Left cardiac atrium (tissue), 4 donors: ENCODE results near the gene SPDYE17. TPM values are rescaled to one million over a fixed set of nuclear protein-coding genes. Genes with fewer than 3 reads are reported as not detected.
"Not testable (repeated sequence)": the region's sequence is repeated elsewhere in the genome, so short reads cannot be mapped to it uniquely, and the experiment has no call there.

Source experiments
- ATAC-seq, 2 donors: fragments of 200-7000 bp; cut with Tn5 transposase; one replicate each; pipeline ENCODE4 v1.9.1; 2020; ENCODE audit warnings: mild to moderate bottlenecking in 2 of 2, moderate library complexity in 2 of 2
- DNase-seq: peaks from one replicate; pipeline ENCODE4 v3.0.0-alpha.2; 2020
- intact Hi-C, 2 donors: fragments of 100-400 bp; cut with DNase I; formaldehyde crosslinking; loops; one replicate each; pipeline versions ENCODE4 v1.14.1 to v1.15.1; 2022 to 2023
- long read RNA-seq: library from polyadenylated mRNA; unstranded; transcript quantifications from one replicate; pipeline ENCODE4 v2.0.0, GENCODE V29; 2021
- total RNA-seq, 2 donors: library from RNA; stranded (reverse); fragmentation: NEBNext Ultra II Directional; extraction: Animal tissue kit (Norgen Biotek cat#: 25700); gene quantifications; one replicate each; pipeline ENCODE4 v1.2.1, GENCODE V29; 2021
- donor health status: DM: no; HTN: yes; CAD: no.
- donor health status: DM: no; HTN: yes; CAD: no; lungs with severe emphysema.
- donor health status: DM: yes; HTN: yes; CAD: no.
- donor health status: Dilated cardiomyopathy.

SPDYE17 gene, protein sequence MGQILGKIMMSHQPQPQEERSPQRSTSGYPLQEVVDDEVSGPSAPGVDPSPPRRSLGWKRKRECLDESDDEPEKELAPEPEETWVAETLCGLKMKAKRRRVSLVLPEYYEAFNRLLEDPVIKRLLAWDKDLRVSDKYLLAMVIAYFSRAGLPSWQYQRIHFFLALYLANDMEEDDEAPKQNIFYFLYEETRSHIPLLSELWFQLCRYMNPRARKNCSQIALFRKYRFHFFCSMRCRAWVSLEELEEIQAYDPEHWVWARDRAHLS
- not detected for total RNA-seq
- long read RNA-seq = 0 reads

DNA sequence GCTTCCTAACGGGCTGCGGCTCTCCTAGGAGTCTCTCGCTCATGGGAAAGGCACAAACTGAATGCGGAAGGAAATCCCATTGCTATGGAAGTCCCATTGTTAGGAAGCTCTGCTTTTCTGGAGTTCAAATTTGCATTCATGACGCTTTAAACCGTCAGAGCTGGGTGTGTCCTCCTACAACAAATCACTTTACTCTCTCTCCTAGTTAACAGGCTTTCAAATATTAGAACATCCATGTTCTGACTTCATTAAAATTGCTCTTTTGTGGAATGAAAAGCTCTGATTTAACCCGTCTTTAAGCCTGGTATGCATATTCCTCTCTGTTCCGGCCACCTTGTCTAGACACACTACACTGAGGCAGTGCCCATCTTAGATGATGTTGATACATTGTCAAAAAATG is at the start of gene SPDYE17:
TSS of gene SPDYE17 (minus strand) at position 101 of the 400 bp plus-strand sequence. CDS start 1,791 bp downstream, outside the sequence.
- ATAC-seq, intact Hi-C loops, DNase-seq: not testable (repeated sequence)

DNA sequence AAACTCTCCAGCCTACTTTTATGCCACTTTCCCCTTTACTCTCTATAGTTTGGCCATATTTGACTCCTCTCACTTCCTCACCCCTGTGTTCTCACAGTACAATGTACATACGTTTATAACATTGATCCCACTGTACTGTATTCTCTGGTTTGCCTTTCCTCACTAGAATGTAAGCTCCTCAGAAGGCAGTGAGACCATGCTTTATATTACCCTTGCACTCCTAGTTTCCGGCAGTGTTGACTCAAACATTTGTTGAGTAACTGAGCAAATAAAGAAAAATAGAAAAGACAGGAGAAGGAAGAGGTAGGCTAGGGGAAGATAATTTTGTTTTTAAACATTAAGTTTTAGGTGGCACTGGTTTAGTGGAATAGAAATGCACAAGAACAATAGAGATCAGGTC is 48.1 kb upstream of the SPDYE17 start:
- ATAC-seq, intact Hi-C loops, DNase-seq: not testable (repeated sequence)

DNA sequence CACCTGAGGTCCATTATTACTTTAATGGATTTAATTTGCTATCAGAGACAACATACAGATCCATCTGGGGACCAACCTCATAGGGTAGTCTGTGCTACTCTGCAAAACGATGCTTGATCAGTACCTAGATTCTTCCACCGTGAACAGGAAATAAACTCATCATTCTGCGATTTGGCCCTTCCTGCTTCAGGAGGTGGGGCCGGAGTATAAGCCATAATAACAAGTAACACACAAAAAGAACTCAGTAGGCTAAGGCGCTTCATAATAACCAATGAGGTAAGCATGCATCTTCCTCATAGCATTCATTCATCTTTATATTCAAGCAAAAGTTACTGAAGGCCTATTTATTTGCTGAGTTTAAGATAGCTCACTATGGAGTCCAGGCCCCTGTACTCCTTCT is 47.5 kb upstream of the SPDYE17 start:
- ATAC-seq, DNase-seq, intact Hi-C loops: not testable (repeated sequence)

DNA sequence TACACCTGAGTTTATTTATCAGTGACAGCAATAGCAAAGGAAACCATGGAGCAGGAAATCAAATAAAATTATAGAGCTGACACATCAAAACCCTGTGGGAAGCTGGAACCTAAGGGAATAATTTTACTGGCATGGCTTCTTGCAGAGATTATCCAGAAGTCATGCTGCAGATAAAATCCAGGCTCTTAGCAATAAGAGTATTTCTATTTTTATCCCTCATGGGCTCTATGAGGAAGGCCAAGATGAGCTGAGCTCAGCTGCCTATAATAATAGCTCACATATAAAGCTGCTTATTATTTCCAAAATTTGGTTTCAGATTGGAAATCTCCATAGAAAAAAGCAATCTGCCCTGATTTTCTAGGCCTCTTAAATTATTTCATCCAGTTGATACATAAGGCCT is 47.0 kb upstream of the SPDYE17 start:
- peak; percentile 79 to 92 for ATAC-seq
- DNase-seq, intact Hi-C loops: not testable (repeated sequence)

DNA sequence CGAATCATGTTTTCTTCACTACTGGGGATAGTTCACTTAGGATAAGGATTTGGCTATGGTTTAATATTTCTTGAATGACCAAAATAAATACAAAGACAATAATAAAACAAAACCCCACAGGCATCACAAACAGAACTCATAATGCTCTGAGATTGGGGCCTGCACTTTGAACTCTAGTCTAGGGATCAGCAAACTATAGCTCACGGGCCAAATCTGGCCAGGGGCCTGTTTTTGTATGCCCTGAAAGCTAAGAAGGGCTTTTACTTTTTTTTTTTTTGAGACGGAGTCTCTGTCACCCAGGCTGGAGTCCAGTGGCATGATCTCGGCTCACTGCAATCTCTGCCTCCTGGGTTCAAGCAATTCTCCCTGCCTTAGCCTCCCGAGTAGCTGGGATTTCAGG is 44.9 kb upstream of the SPDYE17 start:
- ATAC-seq, intact Hi-C loops, DNase-seq: not testable (repeated sequence)

DNA sequence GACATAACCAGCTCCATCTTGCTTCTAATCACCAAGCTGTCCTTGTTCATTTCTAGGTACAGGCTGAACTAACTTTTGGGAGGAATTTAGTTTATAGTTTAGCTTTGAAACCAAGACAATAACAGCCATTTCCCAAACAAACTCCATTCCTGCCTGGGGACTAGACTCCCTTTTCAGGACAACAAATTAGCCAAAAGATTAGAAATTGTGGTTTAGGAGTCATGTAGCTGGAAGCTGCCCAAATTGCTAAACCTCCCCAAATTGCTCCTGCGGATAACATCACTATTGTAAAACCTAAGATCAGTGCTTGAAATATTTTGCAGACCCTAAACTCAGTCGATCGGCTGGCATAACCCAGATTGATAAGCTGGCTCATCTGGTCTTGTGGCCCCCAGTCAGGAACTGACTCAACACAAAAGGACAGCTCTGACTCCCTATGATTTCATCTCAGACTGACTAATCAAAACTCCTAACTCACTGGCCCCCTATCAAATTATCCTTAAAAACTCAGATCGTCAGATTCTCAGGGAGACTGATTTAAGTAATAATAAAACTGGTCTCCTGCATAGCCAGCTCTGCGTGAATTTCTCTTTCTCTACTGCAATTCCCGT is 42.7 kb upstream of the SPDYE17 start:
- DNase-seq = not testable (repeated sequence)

DNA sequence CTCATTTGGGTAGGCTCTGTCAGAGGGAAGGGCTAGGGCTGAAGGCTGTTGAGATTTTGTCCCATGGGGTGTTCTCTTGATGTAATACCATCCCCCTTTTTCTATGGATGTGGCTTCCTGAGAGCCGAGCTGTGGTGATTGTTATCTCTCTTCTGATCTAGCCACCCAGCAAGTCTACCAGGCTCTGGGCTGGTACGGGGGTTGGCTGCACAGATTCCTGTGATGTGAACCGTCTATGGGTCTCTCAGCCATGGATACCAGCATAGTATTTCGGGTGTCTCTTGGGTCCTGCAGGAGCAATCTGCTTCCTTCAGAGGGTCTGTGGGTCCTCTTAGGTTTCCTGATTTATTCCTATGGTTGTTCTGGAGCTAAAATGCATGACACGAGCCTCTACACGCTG is 38.9 kb upstream of the SPDYE17 start:
- DNase-seq, ATAC-seq, intact Hi-C loops: not testable (repeated sequence)

More for the DNA sequence above, 42.7 kb upstream of the SPDYE17 start:
- intact Hi-C loops, ATAC-seq: not testable (repeated sequence)

DNA sequence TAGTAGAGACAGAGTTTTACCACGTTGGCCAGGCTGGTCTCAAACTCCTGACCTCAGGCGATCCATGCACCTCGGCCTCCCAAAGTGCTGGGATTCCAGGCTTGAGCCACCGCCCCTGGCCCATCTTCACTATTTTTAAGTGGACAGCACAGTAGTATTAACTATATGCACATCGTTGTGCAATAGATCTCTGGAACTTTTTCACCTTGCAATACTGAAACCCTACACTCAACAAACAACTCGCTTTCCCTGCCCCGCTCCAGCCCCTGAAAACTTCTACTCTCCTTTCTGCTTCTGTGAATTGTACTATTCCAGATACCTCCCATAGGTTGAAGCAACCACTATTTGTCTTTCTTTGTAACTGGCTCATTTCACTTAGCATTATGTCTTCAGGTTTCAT is 33.7 kb upstream of the SPDYE17 start:
- ATAC-seq, DNase-seq, intact Hi-C loops: not testable (repeated sequence)

DNA sequence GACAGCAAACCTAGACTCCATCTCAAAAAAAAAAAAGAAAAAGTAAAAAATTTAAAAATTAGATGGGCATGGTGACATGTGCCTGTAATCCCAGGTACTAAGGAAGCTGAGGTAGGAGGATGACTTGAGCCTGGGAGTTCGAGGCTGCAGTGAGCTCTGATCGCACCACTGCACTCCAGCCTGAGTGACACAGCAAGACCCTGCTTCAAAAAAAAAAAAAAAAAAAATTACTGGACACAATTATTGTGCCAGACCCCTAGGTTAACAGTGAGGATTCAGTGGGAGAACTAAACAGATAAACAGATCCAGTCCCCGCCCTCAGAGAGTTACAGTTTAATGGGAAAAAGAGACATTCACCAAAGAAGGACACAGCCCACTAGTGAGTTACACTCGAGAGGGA is 31.6 kb upstream of the SPDYE17 start:
- ATAC-seq, intact Hi-C loops, DNase-seq: not testable (repeated sequence)

DNA sequence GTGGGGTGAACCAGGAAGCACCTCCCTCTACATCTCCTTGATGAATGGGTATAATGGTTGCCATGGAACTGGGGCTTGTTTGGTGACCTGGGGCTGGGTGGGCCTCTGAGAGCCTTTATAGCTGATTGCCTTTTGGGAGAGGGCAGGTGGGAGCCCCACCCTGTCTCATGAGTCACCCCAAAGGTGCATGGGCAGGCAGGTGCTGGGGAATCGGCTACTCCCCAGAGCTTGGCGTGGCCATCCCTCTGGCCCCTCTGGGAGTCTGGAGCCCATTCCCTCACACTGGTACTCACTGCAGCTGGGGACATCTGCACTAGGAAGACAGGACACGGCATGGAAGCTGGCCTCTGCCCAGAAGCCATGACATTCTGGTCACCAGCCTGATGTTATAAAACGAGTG is 30.4 kb upstream of the SPDYE17 start, which contains the start of gene SPDYE18:
TSS of gene SPDYE18 (minus strand) at position 2 of the 400 bp plus-strand sequence. CDS start 2,046 bp downstream, outside the sequence.
- intact Hi-C loops, ATAC-seq: not testable (repeated sequence)

DNA sequence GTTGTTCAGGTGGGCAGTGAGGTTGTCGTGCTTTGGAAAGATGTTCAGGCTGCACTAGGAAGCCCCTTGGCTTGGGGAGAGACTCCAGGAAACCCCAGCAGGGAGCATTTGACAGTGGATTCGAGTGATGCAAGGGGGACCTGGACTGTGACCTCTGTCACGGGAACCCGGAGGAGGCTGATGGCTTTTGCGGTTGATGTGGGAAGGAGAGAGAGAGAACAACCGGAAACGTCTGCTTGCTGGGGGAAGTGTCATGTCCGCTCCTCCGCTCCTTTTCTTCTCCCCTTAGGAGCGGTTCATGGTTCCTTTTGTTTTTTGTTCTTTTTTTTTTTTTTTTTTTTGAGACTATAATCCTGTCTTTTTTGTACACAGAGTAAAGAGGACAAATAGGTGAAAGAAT is 5.8 kb downstream of the SPDYE17 start:
- ATAC-seq, intact Hi-C loops, DNase-seq: not testable (repeated sequence)

More for the DNA sequence above, 30.4 kb upstream of the SPDYE17 start, which contains the start of gene SPDYE18:
- DNase-seq = not testable (repeated sequence)

DNA sequence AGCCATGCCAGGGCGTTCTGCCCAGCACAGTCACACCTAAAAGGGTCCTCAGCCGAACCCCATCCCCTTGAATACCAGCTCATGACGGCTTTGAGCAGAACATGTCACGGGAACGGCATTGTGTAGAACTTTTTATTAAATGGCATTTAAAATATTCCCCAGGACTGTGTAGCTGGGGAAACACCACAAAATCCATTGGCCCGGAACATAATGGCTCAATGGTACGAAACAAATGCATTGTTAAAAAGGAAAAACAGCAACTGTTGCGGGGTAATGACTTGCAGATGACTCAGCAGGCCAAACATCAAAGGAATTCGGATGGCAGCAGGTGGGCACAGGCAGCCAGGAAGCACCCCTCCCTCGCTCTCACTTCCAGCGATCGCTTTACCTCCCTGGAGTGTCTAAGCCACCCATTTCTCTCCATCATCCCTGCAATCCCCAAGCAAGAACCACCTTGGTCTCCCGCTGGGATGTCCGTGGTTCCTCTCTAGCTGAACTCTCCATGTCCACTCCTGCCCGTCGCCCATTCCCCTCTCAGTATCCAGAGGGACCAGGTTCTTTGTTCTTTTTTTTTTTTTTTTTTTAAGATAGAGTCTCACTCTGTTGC is 22.0 kb downstream of the SPDYE17 start:
- ATAC-seq, intact Hi-C loops, DNase-seq: not testable (repeated sequence)

DNA sequence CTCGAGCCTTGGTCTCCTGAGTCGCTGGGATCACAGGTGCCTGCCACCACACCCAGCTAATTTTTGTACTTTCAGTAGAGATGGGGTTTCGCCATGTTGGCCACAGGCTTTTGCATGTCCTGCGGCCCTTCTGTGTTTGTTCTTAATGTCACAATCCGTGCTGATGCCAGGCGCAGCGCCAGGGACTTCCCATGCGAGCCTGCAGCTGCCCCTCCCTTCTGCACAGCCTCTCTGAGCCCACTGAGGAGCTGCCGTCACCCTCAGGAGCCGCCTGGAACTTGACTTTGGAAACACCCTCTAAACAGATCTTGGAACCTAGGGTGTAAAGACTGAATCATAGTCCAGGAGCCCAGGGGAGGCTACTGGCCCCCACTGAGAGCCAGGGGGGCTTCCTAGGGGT is 24.2 kb downstream of the SPDYE17 start:
- intact Hi-C loops = not testable (repeated sequence)
- DNase-seq (peak; percentile 71), ATAC-seq (peak; percentile 63 to 84)

DNA sequence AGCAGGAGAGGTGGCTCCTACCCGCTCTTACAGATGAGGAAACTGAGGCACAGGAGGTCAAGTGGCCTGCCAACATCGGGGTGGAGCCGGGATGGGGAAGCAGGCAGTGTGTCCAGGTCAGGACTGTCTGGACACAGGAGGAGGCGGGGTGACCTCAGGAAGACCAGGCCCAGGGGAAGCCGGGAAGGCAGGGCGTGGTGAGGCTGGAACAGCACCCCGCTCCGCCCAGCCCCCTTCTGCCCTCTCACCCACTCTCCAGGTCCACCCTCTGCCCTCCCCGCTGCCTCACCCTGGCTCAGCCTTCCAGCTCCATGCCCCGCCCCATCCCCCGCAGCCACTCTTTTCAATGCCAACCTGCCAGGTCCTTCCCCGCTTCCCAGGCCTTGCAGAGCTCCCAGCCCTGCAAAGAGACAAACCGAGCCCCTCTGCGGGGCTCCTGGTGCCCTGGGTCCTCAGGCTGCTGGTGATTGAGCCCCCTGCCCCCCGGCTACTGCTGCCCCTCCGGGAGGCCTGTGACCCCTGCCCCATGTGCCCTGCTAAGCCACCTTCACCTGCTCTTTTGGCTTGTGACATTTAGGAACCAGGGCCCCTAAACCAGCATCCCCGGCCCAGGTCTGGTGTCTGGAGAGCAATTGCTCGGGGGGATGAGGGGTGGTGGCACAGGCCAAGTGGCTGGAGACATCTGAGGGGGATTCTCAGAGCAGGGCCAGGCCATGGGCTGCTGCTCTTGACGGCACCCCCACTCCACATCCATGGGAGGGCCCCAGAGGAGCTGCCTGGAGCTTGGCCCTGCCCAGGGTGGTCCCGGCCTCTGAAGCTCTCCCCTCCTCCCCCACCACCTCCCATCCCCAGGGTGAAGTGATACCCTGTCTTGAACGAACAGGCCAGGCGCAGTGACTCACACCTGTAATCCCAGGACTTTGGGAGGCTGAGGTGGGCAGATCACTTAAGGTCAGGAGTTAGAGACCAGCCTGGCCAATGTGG is 25.7 kb downstream of the SPDYE17 start:
- ATAC-seq = peak; percentile 56 to 82
- intact Hi-C loops, DNase-seq: not testable (repeated sequence)

DNA sequence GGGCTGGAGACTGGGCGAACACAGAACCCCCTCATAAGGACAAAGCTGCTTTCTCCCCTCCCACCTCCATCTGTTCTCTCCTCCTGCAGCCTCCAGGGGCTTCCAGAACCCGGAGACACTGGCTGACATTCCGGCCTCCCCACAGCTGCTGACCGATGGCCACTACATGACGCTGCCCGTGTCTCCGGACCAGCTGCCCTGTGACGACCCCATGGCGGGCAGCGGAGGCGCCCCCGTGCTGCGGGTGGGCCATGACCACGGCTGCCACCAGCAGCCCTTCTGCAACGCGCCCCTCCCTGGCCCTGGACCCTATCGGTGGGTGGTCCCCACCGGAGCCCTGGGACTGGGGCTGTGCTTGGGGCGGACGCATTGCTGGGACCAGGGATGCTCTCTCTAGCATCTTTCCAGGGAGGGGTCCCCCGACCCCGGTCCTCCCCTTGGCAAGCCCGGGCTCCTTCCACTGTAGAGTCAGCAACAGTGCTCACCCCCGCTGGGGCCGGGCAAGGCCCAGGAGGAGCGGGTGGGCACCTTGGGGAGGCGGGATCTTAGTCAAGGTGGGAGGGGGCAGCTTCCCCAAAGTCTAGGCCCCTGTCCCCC is 26.6 kb downstream of the SPDYE17 start:
- intact Hi-C loops, DNase-seq: not testable (repeated sequence)
- ATAC-seq = peak in 1 of 2 donors; percentile 9

DNA sequence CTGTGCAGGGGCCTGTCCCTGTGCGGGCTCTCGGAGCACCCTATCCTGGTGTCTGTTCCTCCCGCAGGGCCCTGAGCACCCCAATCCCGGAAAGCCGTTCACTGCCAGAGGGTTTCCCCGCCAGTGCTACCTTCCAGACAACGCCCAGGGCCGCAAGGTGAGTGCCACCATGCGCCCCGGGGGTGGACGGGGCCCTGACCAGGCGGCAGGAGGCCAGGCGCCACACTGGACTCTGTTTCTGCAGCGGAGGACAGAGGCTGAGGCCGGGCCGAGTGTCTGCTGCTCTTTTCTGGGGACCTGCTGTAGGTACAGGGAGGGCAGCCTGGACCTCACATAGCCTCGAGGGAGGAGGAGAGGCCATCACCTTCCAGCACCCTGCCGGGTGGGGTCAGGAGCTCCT is 28.0 kb downstream of the SPDYE17 start:
- intact Hi-C loops, DNase-seq, ATAC-seq: not testable (repeated sequence)

DNA sequence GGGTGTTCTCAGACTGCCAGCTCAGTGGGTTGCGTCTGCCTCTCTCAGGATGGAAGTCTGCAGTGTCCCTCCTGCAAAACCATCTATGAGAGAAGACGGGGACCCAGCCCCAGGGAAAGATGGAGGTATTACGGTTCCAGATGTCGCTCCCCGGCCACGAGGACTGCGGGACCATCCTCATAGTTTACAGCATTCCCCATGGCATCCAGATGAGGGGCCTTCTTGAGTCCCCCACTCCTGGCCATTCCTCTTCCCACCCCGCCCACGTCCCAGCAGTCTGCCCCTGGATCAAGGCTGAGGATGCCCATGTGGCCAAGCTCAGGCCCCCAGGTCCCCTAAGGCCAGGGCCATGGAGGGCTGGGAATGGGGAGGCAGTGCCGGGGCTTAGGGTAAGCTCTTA is 28.9 kb downstream of the SPDYE17 start:
- DNase-seq, ATAC-seq, intact Hi-C loops: not testable (repeated sequence)

DNA sequence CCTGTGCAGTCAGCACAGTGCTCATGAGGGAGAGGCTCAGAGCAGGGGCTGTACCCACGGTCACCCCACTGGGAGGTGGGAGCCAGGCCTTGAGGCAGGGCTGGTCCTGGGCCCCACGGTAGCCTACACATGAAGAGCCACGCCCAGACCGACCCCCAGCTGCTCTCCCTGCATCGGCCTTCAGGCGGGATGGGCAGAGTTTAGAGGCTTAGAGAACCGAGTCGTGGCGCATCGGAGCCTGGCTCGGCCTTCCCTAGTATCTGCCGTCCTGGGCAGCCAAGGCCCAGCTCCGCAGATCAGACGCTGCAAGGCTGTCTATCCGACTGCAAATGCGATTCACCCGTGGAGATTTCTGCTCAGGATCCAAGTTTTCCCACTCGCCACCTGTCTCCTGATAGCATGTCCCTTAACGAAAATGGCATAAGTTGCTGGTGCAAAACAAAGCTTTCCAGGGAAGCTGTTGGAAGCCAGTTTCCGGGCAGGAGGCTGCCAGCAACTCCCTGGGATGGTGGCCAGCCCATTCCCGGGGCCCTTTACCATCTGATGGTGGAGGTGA is 29.4 kb downstream of the SPDYE17 start:
- DNase-seq, intact Hi-C loops, ATAC-seq: not testable (repeated sequence)
